A204.1 (cell line): ENCODE measurements around the gene USO1.
"Not testable (repeated sequence)": the region's sequence is repeated elsewhere in the genome, so short reads cannot be mapped to it uniquely, and the experiment has no call there.

Experiments
- FAIRE-seq: peaks from 2 replicates; lab custom pipeline; 2012; peaks lifted over from hg19 to GRCh38; lab: Jason Lieb, UNC

USO1 gene

GRCh38 chr4:75777589-75777988 is 53.2 kb downstream of the USO1 start:
- FAIRE-seq, result no peak

DNA sequence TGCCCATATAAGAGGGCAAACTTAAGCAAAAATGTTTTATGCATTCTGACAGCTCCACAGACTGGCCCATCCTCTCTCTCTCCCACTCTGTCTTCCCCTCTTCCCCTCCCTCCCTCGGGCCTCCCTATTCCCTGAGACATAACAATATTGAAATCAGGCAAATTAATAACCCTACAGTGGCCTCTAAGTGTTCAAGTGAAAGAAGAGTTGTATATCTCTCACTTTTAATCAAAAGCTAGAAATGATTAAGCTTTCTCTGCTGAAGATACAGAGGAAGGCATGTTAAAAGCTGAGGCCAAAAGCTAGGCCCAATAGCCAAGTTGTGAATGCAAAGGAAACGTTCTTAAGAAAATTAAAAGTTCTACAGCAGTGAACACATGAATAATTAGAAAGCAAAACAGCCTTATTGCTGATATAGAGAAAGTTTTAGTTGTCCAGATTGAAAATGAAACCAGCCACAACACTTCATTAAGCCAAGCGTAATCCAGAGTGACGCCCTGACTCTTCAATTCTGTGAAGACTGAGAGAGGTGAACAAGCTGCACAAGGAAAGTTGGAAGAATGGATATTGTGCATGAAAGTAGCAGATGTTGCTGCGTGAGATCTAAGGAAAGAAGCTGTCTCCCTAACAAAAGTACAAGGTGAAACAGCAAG is 54.9 kb downstream of the USO1 start:
- no peak for FAIRE-seq

- no peak for FAIRE-seq
These were observed 56.9 kb downstream of the USO1 start for GRCh38 chr4:75781305-75781704.

- no peak for FAIRE-seq
These were observed 62.1 kb downstream of the USO1 start for GRCh38 chr4:75786526-75786925.

DNA sequence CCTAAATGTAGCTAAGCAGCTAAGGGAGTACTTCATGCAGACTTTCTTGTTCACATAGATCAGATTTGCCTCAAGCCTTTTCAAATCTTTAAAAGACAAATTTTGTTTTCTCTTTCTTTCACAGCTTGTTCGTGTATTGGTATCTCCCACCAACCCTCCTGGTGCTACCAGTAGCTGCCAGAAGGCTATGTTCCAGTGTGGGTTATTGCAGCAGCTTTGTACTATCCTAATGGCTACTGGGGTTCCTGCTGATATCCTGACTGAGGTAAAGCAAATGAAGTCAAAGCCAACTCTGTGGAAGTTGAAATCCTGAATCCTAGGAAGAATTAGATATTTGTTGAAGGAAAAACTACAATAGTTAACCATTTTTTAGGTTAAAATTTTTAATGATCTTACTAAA is 62.6 kb downstream of the USO1 start:
- FAIRE-seq, result no peak

GRCh38 chr4:75790024-75790423 is 65.6 kb downstream of the USO1 start:
- FAIRE-seq, result no peak

- no peak for FAIRE-seq
These were observed 76.6 kb downstream of the USO1 start for GRCh38 chr4:75800972-75801371.

DNA sequence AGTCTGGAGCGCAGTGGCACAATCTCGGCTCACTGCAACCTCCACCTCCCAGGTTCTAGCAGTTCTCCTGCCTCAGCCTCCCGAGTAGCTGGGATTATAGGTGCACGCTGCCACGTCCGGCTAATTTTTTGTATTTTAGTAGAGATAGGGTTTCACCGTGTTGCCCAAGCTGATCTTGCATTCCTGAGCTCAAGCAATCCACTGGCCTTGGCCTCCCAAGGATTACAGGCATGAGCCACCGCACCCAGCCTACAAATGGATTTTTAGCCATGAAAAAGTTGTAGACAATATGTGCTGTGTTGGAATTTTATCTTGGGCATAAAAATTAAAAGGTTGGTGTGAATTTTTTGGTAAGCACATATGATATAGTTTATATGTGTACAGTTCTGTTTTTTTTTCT is 81.7 kb downstream of the USO1 start:
- FAIRE-seq, result not testable (repeated sequence)

DNA sequence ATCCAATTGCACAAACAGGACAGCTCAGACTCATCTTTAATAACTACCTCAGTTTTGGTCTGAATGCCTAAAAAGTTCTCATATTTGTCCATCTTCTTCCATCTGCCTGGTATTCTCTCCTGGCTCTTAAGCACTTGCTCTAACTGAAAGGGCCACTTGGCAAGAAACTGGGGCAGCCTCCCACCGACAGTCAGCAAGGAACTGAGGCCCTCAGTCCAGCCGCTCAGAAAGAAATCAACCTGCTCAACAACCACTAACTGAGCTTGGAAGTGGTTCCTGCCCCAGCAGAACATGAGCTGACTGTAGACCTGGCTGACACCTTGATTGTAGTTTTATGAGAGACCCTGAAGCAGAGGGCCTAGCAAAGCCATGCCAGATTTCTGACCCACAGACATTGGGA is 93.5 kb downstream of the USO1 start:
- no peak for FAIRE-seq

DNA sequence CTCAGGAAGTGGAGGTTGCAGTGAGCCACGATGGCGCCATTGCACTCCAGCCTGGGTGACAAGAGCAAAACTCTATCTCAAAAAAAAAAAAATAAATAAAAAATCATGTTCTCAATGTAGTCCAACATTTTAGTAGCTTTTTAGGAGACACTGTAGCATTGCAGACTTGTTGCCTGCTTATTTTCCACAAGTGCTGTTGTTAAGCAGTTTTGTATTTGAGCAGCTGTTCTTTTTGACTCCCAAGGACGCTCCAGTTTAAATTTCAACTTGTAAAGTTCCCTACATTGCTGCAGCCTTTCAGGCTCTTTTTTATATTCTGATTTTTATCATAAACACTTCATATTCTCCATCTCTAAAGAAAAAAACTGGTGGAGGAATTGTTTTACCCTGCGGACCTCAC is 94.7 kb downstream of the USO1 start:
- FAIRE-seq, result no peak

DNA sequence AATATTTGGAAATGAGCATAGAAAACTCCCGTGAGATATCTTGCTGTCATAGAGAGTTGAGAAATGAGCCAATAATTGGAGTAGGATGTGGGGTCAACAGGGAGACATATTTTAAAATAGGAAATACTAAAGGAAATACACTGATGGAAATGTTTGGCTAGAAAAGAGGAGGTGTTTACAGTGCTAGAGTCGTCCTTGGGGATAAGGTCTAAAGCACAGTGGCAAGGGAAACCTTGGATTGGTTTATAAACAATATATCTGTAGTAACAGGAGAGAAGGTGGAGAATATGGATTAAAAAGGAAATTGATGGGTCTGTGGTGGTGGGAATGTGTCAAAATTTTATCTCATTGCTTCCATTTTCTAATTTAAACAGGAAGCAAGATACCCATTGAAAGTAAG is 95.8 kb downstream of the USO1 start:
- FAIRE-seq, result no peak

GRCh38 chr4:75820676-75821075 is 96.3 kb downstream of the USO1 start:
- no peak for FAIRE-seq

DNA sequence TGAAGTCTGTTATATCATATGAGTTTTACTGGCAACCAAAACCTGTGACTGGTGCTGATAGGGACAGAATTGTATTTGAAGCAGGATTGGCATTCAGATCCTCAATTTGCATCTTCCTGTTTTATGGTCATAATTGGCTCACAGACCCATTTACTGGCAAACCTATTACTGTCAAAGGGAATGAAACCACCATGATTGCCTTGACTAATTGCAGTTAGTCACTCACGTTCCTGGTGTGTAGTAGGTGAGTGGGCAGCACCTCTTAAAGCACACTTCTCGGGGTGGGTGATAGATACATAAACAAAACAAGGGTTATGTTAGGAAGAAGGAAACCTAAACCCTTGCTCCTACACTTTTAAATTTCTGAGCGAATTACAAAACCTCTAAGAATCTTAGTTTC is 96.8 kb downstream of the USO1 start:
- FAIRE-seq, result no peak

- no peak for FAIRE-seq
These were observed 97.6 kb downstream of the USO1 start for GRCh38 chr4:75821966-75822365.

GRCh38 chr4:75822416-75822815 is 98.0 kb downstream of the USO1 start:
- no peak for FAIRE-seq

DNA sequence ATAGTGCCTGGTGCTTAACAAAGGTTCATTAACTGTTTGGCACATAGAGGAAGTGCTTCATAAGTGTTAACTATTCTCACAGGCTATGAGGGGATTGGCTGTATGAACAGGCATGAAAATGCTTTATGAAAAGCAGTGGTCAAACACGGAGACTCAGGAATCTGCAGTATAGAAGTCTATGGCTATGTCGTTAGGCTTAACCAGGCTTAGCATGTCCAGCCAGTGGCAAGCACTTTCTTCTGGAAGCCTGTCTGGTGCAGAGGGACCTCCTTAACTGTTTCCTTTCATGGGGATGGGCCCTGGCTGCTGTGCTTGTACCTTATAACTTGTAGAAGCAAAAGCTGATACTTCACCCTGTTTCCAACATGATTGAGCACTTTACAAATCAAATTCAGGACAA is 99.4 kb downstream of the USO1 start:
- FAIRE-seq, result no peak

DNA sequence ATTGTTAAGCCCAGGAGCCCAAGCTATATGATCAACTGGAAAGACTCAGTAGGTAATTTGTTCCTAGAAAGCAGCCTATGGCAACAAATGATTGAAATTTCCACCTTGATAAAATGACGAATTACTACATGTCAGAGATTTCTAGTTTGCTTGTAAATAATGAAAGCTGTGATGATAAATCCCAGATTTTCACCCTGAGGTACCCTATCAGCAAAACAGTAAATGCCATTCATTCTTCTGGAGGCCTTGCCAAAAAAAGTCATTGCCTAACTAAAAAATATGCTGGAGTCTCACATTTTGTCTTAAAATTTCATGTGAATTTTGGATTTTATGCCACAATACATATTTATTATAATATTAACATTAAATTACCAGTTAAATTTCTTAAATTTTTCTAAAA is 106.5 kb downstream of the USO1 start:
- FAIRE-seq, result no peak

DNA sequence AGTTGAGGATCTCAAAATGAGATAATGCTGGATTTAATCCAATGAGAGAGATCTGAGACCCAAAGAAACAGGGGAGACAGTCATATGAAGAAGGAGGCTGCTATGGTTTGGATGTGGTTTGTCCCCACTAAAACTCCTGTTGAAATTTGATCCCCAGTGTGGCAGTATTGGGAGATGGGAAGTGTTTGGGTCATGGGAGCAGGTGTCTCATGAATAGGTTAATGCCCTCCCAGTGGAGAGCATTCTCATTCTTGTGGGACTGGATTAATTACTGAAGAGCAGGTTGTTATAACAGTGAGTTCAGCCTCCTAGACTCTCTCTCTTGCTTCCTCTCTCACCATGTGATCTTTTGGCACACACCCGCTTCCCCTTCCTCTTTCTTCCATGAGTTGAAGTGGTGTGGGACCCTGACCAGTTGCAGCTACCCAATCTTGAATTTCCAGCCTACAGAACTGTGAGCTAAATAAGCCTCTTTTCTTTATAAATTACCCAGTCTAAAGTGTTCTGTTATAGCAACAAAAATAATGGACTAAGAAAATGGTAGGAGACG is 107.6 kb downstream of the USO1 start:
- no peak for FAIRE-seq

- no peak for FAIRE-seq
These were observed 109.9 kb downstream of the USO1 start for GRCh38 chr4:75834095-75834771.

- no peak for FAIRE-seq
These were observed 110.4 kb downstream of the USO1 start for GRCh38 chr4:75834772-75835154.

GRCh38 chr4:75841641-75842520 is 117.5 kb downstream of the USO1 start:
- no peak for FAIRE-seq

DNA sequence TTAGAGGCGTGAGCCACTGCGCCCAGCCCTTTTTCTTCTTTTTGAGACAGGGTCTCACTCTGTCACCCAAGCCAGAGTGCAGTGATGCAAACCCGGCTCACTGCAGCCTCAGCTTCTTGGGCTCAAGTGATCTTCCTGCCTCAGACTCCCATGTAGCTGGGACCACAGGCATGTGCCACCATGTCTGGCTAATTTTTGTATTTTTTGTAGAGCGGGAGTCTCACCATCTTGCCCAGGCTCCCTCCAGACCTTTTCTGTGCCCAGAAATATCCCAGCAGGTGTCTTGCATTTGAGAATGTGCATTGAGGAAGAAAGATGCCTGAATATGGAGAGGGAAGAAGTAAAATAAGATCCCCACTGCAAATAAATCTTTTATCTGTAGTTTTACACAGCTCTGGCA is 119.2 kb downstream of the USO1 start:
- FAIRE-seq, result no peak

DNA sequence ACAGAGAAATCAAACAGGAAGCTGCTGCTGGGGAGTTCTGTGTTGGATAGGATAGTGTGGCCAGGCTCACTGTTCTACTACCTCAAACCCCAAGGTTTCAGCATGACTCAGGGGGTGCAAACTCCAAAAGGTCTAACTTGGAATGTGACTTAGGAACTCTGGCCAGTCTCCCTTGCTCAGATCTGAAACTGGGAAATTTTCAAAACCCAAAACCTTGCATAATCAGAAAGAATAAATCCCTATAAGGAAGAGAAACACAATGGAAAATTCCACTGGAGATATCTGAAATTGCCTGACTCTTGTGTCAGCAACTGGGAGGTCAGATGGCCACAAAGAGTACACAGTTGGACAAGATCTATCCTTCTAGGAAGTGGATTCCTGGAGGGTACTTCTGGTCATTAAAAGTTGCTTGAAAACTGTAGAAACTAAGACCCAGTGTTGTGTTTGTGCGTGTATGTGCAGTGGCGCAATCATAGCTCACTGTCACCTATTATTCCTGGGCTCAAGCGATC is 119.8 kb downstream of the USO1 start:
- FAIRE-seq, result no peak
